HG03139 (cell line): ENCODE measurements around the gene FNBP1L.

Experiments
- ATAC-seq: cut with Tn5 transposase; IDR thresholded peaks from one replicate; pipeline ENCODE4 v1.9.1; 2021; ENCODE audit not compliant: unreplicated experiment

FNBP1L gene

DNA sequence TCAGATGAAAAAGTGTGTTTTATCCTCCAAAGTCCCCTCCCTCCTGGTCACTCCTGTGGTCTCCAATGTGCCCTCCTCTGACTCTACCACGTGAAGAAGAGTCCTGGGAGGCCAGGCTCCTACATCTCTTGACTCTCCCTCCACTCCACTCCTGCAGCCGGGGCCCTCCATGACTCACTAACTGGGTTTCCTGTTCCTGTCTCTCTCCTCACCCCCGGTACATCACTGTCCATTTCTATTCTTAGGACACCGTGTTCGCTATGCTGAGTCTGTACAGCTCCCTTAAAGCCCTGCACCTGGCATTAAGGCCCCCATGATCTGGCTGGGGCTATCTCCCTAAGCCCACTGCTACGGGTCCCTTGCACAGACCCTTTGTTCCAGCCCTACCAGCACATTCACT, 140.3 kb downstream of the FNBP1L start:
- no peak for ATAC-seq

GRCh38 chr1:93588955-93589354, 141.0 kb downstream of the FNBP1L start:
- ATAC-seq: no peak

- ATAC-seq: peak; percentile 13
These were observed 143.4 kb downstream of the FNBP1L start for GRCh38 chr1:93591291-93591675.

DNA sequence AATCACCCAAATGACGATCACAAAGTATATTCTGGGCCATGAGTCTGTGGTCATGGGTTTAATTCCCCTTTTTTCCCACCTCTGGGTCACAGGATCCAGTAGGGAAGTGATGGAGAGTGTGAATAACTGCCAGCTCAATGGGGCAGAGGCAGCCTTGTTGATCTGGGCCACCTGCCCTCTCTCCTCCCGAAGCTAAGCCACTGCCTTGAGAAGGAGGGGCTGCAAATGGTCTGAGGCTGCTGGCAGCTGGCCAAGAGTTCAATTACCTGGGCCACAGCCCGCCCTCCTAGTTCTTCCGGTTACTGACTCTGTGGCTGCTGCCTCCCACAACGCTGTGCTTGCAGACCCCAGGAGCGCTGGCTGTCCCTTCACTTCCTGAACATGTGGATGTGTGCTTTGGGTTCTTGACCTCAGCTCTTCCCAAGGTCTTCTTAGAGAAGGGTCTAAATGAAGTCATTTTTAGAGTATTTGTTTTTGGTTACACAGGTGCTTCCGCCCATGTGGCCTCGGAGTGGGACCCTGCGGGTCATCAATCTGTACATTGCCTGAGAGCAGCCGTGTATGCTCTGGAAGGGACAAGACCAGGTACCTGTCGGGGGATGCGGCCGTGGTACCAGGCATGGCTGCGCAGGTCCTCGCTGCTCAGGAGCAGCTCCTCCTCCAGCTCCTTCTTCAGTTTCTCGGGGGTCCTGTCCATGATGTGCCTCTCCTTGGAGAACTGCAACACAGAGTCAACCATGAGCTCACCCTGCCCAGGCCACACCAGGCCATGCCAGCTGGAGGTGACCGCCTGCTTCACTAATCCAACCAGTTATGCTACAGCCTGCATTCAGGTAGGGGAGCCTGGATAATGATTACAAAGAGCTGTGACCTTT, 144.0 kb downstream of the FNBP1L start:
- peak; percentile 93 for ATAC-seq

DNA sequence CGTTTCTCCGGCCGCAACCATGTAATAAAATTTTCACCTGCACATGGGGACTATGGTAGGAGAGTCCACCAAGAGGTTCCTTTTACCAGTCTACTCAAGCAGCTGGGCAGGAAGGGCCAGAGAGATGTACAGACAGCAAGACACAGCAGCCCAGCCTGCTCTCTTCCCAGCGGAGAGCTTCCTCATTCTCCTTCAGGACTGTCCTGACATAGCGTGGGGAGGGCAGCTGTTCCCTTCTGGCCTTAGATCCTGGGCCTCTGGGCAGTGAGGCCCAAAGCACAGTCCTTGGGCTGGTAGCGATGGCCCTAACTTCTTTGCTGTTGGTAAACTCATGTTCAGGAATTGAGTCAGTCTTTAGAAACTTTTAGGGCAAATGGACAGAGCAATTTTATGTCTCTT, 144.6 kb downstream of the FNBP1L start:
- ATAC-seq: no peak

DNA sequence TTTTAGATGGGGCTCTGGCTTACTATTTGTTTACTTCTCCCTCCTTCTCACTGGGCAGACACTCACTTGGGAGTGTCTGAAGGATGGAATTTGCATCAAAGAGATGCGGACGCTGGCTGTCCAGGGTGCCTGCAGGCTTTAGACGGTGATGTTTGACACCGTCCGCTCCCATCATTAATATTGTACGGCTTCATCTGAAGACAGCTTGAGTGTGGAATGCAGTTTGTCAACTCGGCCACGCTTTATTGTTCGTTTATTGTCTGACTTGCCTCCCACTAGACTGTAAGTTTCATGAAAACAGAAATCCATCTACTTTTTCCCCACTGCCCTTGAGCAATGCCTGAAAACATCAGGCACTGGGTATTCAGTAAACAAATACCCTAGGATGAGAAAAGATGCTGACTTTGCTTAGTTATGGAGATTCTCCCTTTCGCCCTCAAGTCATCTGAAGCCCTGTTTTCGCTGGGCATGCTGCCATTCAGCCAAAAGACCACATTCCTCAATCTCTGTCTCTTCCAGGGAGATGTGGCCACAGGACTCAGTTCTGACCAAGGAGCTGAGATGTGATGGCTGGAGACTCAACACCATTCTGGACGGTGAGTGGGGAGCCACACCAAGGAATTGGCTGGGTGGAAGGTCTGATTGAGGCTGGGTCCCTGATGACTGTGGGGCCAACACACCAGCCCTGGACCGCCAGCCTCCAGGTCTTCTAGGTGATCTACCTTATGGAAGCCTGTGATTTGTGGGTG, 146.1 kb downstream of the FNBP1L start:
- ATAC-seq: no peak

- ATAC-seq: no peak
These were observed 146.6 kb downstream of the FNBP1L start for GRCh38 chr1:93594603-93594880.

- ATAC-seq: no peak
These were observed 147.3 kb downstream of the FNBP1L start for GRCh38 chr1:93595266-93595665.

- no peak for ATAC-seq
These were observed 147.8 kb downstream of the FNBP1L start for GRCh38 chr1:93595743-93596142.

DNA sequence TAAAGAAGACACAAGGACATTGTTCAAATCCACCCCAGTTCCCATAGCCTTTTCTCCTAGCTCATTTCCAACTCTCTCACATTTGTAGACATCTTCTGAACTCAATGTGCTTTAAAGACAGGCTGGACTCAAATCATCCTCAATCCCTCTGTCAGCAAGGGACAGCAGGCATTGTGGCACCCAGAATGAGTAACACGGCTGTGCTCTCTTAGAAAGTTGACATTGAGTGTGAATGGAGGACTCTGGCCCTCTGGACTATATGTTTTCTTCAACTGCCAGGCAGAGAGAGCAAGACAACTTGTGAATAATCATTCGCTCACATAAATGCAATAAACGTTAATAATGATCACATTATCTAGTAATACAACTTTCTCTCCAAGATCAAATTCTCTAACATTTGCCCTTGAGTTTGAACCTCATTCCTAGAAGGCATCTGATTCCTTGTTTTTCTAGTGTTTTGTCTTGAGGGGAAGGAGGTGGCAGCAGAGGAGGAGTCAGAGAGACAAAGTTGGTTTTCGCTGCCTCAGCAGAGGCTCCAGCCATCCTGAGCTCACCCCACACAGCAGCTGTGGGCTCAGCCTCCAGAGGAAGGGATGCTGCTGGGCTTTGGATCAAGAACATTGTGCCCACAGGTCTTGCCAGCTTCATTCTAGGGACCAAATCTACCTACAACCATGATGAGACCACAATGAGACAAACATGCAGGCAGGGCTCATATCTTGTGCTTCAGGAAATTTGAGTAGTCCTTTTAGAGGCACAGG, 148.6 kb downstream of the FNBP1L start:
- no peak for ATAC-seq

DNA sequence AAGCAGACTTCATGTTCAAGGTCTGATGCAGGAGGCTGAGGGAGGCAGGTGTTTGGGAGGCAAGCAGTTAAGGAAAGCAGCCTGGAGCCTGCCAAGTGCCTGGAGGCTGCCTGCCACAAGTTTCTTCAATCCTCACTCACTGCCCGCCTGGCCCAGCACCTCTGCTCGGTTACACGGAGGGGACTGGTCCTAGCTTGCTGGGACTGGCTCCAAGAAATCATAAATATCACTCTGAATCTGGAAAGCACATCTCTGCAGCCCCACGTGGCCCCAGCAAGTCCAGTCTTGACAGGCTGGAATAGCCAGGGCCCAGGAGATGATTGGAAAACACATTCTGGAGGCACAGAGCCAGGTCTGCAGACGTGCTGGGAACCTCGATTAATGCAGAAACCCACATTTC, 149.8 kb downstream of the FNBP1L start:
- ATAC-seq: no peak

DNA sequence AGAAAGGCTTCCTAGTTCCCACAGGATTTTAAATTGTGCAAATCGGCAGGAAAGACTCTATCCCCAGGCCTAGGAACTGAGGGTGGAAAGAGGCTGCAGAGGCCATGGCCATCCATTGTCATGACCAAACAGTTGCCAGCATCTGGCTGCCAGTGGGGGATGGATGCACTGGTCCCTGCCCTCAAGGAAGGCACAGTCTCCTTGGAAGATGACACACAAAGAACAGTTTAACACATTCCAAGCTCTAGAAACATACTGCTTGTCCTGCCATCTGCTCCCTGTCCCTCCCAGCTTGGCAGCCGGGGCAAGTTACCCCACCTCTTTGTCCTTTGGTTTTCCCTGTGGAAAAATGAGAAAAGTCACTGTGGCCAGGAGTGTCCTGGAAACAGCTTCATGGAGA, 150.5 kb downstream of the FNBP1L start:
- no peak for ATAC-seq

- ATAC-seq: no peak
These were observed 151.0 kb downstream of the FNBP1L start for GRCh38 chr1:93598861-93599439.

DNA sequence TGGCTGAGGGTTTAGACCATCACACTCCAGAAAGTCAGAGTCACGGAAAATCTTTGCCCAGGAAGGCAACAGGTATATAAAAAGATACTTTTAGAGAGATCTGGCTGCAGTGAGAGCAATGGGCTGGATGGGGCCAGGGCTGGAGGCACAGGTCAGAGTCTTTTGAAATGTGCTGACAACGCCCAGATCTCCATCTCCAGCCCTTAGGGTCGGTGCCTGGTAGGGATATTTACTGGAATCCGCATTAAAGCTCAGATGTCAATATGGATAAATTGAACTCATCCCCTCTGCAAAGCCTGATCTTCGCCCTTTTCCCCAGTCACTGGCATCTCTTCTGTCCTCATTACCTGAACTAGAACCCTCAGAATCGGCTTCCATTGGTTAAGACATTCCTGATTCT, 151.6 kb downstream of the FNBP1L start:
- ATAC-seq: no peak

- ATAC-seq: no peak
These were observed 152.7 kb downstream of the FNBP1L start for GRCh38 chr1:93600663-93601062.

DNA sequence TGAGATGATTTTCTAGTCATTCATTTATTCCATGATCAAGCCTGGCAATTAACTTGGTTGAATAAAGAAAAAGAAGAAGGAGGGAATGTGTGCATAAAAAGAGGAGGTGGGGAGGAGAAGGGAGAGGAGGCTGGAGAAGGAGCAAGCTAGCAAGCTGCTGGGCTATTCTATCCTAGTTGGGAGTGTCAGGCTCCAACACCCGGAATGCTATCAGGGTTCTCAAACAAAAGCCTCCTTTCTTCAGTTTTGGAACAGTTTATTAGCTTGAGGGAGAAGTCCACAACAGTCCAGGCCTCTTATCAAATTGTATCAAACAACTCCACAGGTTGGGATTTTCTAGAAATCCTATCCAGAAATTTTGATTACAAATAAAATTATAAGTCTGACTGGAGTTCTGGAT, 153.8 kb downstream of the FNBP1L start:
- no peak for ATAC-seq

DNA sequence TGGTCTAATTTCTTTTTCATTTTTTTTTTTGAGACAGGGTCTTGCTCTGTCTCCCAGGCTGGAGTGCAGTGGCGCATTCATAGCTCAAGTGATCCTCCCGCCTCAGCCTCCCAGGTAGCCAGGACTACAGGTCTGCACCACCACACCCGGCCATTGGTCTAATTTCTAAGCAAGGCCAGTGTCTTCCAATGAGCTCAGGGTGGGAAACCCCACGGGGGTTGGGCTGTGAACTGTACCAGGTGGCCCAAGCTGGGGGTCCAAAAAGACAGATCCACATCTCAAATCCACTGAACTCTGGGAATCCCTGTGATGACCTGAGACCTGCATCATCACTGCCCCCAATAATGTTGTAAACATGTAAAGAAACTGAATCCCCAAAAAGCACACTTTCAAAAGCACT, 154.2 kb downstream of the FNBP1L start:
- no peak for ATAC-seq

DNA sequence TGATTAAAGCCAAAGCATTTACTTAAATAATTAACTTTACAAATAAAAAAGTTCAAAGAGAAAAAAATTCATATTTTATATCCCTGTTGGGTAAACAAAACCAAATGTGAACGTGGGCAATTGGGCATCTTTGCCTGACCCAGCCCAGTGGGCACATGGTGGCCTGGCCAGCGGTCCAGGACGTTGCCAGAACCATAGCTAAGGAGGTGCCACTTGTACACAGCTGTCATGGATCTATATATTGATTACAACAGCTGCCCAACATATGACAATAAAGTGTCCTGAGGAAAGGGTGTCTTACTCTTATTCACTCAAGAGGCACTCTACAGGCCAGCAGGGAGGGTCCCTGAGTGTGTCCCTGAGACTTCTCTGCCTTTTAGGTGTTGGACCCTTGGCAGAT, 155.2 kb downstream of the FNBP1L start:
- no peak for ATAC-seq

DNA sequence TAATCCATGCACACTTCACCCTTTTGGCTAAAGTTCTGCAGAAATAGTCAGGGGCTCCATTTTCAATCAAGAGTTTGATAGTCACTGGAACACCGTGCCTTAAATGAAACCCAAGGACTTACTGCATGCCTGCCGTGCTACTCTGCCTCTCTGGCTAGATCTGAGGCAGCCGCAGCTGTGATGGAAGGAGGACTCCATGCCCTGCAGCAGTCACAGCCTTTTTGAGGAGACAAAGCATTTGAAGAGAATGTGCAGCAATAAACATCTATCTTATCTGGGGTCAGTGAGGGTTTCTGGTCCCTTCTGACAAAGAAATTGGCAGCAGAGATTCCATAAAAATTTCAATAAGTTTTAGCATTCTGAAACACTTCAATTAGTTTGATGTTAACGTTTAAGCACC, 155.7 kb downstream of the FNBP1L start:
- ATAC-seq: no peak
